GM19043 (cell line): Measurements from ENCODE around the gene AMIGO3.

Source experiments
- ATAC-seq: cut with Tn5 transposase; IDR thresholded peaks from one replicate; pipeline ENCODE4 v1.9.1; 2021; ENCODE audit warnings: low read depth; ENCODE audit not compliant: unreplicated experiment

AMIGO3 gene

DNA sequence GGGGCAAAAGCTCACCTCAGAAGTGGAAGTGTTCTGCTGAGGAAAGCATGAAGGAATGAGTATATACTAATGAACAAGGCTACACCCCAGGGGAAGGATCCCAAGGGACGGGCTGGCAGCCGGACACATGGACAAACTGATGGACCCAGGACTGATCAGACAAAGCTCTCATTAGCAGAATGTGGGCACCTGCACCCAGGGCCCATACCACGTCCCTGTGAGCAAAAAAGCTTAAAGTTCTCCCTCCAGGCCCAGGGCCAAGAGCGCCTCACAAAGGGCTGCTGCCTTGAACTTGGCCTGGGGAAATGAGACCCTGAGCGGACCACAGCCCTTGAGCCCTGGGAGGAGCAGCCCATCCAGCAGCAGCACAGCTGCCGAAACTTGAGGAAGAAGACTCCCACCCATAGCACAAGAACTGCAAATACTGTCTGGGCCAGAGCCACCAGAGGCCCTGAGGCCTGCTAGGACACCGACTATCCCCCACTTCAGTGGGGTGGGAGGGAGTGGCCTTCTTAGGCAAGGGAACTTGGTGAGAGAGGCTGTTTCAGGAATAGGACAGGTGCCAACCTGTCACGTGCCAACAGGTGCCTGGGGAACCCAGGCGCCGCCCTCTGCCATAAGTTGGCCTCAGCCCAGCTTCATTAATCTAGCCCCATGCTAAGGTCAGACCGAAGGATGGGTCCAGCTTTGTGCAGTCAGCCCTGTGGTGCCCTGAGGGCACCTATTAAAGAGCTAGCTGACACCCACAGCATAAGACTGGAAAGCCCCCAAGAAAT, 6.6 kb upstream of the AMIGO3 start:
- ATAC-seq = no peak

DNA sequence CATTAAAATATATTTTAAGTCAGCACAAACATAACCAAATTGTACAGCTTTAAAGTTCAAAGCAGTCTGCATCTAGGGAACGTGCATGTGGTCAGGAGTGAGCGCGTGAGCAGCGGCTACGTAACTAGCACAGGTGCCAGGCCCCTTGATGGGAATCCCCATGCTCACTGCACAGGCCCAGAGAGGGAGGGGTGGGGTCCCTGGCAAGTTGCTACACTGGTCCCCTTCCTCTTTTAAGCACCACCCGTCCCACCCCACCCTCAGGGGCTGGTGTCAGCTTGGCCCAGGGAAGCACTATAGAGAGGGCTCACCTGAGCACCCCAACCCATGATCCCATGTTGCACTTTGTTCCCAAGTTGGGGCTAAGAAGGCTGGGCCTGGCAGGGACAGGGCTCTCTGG, 5.1 kb upstream of the AMIGO3 start:
- ATAC-seq = no peak

DNA sequence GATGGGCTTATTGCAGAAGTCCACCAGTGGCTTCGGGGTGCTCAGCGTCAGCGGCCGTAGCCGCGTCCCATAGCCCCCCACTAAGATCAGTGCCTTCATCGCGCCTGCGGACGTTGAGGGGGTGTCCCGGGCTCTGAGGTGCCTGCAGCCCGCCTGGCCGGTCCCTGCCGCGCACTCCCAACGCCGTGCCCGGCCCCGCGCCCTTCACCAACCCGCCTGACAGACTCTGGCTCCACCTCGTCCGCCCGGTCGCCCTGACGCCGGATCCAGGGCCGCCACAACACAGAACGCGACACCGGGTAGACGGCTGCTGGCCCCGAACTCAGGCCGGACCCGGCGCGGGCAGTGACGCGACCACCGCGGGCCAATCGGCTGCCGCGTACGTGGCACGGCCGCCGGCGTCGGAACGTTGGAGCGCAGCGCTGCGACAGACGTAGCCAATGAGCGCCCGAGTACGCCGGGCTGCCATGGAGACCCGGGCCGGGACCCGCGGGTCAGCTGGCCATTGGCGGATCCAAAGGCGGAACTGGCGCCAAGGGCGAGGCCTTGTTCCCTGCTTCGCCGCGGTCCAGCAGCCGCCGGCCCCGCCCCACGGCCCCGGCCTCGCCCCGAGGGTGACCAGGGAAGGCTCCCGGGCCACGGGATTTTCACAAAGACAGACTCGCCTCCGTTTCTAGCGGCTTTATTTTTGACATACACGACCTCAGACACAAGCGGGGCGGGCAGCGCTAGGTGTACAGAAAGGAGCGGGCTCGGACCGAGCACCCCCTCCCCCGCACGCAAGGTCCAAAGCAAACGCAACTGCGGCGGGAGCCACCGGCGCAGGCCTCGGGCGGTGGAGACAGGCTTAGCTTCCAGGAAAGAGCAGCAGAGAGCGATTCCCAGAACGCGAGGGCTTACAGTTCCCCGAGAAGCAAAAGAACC, 4.4 kb upstream of the AMIGO3 start, which contains the start of gene GMPPB:
GMPPB (minus strand) TSS at position 324 of the 924 bp plus-strand sequence; CDS start at position 99, 225 bp downstream.
- ATAC-seq = peak; percentile 69

DNA sequence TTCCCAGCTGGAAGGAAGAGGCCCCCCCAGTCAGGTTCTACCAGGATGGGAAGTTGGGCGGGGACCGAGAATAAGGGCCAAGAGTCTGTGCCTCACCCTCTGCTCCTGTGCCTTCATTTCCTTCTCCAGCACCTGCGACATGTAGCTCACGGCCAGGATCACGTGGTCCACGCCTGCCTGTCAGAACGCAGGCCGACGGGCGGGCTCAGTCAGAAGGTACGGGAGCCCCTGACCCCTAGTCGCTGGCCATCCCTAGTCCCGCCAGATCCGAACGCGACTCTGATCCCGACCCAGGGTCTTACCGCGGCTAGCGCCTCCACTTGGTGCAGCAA, 3.8 kb upstream of the AMIGO3 start:
- ATAC-seq = no peak

DNA sequence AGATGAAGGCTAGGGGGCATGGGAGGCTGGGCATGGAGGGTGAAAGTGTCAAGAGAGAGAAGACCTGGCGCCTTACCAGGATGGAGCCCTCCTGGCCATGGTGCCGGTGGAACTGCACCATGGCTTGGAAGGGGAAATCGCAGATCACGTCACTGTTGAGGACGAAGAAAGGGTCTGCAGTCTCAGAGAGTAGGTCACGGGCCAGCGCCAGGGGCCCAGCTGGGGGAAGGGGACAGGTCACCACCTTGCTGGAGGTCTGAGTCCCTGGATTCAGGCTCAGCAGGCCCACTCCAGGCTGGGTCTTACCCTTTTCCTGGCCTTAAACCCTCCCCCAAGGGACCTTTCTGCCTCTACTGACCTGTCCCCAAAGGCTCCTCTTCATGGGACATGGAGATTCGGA, 3.4 kb upstream of the AMIGO3 start:
- no peak for ATAC-seq

DNA sequence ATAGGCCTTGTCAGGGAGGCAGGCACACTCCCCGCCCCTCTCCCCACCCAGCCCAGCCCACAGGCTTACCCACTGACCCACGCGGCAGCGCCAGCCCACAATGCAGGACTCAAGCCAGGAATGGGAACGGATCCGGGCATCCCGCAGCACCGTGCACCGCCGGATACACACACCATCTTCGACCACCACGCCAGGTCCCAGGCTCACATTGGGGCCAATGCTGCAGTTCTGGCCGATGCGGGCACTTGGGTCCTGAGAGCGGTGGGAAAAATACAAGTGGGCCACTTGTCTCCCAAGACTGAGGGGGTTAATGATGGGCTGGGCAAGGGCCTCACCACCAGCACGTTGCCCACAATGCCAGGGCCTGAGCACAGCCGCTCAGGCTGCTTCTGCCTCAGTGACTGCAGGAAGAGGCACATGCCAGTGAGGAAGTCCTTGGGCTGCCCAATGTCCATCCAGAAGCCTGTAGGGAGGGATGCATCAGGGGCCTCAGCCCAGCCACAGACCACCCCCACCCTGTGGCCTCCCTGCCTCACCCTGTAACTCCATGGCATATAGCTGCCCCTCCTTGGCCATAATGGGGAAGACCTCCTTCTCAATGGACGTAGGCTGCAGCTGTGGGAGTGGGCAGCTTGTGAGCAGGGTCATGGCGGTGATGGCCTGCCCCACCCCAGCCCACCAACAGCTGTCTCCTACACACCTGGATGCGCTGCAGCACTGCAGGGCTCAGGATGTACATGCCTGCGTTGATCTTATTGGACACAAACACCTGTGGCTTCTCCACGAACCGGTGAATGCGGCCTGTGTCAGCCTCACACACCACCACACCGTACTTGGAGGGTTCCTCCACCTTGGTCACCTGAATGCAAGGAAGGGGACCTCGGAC, 2.7 kb upstream of the AMIGO3 start:
- ATAC-seq = no peak

DNA sequence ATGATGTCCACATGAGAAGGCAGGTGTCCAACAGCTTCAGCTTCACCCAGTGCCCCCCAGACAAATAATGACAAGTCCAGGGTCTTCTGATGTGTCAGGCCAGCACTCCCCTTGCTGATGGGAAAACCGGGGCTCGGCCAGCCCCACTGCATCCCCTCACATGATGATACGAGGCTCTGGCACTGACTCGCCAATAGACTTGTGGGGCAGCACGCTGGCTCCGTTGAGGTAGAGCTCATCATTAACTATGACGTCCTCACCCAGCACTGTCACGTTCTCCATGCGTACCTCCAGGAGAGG, 2.1 kb upstream of the AMIGO3 start:
- ATAC-seq = no peak

DNA sequence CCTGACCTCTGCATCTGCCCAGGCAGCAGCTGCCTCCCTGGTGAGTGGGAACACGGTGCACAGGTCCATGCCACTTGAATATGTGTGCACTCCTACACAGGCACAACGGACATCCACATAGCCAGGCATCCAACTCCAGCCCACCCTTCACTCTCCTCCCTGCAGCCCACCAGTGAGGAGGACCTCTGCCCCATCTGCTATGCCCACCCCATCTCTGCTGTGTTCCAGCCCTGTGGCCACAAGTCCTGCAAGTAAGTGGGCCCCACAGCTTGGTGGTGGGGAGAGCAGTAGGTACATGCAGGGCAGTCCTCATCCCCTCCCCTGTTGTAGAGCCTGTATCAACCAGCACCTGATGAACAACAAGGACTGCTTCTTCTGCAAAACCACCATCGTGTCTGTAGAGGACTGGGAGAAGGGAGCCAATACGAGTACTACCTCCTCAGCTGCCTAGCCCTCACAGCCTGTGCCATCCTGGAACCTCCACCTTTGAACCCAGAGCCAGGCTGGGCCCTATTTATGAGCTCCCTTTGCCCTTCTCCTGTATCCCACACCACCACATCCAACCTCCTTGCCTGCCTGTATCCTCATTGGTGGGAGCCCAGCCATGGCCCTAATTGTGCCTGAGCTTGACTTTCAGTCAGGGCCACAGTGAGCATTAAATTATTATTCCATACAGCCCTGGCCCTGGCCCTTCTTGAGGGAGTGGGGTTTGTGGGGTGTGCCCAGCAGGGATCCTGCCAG, 1.5 kb upstream of the AMIGO3 start:
- no peak for ATAC-seq

DNA sequence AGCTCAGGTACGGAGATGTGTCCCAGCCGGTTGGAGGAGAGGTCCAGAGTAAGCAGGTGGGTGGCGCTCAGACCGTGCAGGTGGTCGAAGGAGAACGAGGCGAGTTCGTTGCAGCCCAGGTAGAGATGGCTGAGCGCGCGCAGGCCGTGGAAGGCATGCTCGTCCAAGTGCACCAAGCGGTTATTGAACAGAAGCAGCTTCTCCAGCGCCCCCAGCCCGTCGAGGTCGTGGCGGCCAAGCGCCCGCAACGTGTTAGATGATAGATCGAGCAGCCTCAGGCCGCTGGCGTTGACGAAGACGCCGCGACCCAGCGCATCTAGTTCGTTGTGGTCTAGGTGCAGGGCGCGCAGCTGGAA, 648 bp downstream of the AMIGO3 start:
- no peak for ATAC-seq

DNA sequence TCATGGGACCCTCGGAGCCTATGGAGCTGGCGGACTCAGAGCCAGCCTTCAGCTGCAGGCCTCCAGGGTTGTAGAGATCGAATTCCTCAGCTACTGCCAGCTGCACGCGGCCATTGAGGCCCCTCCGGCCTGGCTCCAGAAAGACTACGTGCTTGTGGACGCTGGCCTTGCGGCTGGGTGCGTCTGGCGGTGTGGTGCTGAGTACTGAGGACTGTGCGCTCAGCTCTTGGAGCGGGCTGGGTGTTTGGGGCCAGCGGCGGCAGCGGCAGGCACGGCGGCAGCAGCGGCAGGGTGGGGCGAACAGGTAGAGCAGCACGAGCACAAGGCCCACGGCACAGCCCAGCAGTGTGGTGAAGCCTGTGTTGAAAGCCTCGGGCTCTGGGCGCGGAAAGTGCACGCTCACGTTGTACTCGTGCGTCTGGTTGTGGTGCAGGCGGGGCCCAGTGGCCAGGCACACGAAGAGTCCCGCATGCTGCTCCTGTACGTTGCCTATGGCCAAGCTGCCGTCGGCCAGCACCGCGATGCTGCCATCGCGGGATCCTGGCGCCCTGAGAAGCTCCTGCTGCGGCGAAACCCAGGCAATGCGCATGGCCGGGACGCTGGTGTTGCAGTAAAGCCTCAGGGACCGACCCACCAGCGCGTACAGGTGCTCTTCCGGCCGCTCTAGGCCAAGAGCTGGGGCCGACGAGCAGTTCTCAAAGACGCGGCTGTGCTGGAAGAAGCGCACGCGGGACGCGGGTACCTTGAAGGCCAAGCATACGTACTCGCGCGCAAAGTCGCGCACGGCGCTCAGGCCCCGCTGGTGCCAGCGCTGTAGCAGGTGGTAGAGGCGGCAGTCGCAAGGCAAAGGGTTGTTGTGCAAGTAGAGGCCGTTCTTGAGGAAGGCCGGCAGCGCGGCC, 1.3 kb downstream of the AMIGO3 start:
- ATAC-seq = no peak

DNA sequence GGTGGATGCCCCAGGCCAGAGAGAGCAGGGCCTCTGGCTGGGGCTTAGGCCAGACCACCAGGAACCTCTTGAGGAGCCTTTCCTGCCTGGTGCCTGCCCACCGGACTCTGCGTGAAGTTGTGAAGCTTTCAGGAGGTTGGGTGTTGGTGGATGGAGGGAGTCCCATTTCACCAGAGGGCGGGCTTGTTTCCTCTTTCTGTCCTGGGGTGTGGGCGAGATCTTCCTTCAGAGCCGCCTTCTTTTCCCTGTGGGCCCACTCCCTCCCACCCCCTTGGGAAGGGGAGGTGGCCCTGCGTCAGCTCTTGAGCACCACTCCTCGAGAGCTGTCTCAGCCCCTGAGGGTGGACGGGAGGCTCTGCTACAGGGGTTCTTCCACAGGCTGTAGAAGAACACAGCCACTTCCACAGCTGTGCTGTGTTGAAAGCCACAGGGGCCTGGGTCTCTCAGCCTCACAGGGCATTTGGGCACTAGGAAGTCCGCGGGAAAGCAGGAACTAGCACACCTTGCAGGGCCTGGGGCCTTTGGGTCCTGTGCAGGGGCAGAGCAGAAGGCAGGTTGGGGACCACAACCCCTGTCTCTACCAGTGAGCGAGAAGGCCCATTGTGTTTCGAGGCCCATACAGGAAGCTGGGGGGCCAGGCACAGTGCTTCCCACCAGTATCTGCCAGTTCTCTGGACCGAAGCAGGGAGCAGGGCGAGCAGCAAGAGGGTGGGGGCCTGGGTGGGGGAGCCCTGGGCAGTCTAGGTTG, 2.1 kb downstream of the AMIGO3 start:
- ATAC-seq = no peak

DNA sequence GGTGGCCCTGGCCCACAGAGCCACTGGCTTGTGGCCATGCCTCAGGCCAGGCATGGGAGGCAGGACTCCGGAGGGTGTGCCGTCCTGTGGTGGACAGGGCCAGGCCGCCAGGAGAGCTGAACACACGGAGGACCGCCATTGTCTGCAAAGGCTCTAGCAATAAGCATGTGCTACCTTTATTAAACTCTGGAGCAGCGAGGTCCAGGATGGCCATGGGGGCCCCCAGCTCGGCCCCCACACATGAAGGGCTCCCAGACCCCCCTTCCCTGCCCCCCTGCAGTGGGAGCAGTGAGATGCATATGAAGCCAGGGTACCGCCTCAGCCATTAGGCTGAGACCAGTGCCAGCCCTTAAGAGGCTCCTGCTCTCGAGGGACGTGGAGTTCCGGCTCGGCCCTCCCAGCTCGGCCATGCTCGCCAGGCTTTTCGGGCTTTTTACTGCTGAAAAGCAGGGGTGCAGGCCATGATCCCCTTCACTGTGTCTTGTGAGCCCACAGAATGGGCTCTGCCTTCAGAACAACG, 2.7 kb downstream of the AMIGO3 start:
- no peak for ATAC-seq

DNA sequence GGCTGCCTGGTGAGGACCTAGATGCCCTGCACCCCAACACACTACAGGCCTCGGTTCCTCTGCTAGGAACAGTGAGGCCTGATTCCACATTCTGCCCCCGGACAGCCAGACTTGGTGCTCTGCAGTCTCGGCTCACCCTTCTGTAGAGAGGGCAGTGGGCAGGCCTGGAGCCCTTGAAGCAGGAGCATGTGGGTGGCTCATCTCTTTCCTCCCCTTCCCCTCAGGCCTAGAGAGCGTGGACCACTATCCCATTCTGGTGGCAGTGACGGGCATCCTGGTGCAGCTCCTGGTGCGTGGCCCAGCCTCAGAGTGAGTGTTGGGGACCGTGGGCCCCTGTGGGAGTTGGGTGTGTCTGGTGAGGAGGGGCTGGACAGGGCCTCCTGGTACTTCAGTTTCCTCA, 3.3 kb downstream of the AMIGO3 start:
- no peak for ATAC-seq

DNA sequence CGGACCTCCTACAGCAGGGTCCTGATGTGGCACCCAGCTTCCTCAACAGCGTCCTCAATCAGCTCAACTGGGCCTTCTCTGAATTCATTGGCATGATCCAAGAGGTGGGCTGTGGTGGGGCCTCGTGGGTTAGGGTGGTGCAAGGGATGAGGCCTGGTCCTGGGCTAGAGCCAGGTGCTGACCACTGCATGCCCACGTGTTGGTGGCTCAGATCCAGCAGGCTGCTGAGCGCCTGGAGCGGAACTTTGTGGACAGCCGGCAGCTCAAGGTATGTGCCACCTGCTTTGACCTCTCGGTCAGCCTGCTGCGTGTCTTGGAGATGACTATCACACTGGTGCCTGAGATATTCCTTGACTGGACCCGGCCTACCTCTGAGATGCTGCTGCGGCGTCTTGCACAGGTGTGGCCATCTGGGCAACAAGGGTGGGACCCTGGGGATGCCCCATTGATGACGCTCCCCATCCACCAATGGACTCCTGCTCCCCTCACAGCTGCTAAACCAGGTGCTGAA, 3.8 kb downstream of the AMIGO3 start:
- ATAC-seq = no peak

DNA sequence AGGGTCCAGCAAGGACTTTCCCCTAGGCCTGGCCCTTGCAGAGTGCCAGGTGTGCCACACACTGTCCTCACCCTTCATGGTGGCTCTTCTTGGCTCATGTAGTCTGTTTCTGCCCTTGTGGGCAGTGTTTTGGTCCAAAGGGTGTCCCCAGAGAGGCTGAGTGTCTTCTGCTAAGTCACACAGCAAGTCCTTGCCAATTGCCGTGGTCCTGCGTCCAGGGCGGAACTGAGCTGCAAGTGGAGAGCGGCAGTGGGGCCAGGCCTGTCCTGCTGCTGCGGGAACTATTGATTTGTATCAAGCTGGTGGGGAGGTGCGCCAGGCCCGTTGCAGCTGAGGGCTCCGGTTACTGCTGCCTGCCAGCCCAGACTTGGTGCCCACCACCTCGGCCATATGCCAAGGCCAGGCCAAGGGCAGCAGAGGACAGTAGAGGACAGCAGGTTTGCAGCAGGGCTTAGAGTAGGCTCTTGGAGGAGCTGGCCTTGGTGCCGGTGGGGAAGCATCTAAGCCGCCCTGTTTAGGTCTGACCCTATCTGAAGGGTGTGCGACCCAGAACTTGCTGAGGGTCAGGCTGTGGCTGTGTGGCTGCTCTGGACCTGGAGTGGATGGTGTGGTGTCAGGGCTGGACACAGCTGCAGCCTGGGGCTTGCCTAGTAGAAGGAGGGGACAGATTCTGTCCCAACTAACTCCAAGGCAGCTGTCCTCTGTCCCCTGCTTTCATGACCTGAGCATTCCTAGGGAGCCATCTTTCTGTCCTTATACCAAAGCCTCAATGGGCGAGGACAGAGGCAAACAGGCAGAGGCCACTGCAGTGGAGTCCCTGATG, 4.5 kb downstream of the AMIGO3 start:
- ATAC-seq = no peak

DNA sequence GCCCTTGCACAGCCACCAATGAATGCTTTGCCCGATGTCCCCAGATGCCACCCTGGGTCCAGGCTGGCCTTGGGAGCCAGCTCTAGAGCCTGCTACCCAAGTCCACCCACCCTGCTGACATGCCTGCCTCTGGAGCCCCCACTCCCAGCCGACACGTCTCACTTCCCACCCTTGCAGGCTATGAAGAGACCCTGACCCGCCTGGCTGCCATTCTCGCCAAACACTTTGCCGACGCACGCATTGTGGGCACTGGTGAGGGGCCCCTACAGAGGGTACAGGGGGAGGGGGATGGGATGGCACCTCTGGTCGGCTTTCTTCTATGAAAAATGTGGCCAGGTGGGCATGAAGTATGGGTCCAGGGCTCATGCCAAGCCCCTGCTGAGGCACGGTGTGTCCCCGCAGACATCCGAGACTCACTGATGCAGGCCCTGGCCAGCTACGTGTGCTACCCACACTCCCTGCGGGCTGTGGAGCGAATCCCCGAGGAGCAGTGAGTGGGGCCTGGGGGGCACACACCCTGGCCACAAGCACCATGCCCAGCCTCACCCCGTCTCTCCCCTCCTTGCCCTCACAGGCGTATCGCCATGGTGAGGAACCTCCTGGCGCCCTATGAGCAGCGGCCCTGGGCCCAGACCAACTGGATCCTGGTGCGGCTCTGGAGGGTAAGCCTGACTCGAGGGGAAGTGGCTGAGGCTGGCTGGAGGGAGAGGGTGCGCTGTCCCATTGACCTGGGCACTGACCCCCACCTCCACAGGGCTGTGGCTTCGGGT, 6.0 kb downstream of the AMIGO3 start:
- no peak for ATAC-seq
